Kidney capillary endothelial cell (primary cell): ENCODE results near the gene LLGL2.

ENCODE experiments used
- DNase-seq: peaks from one replicate; pipeline ENCODE4 v3.0.0-alpha.2; 2018; ENCODE audit warnings: low spot score

Gene LLGL2

DNA sequence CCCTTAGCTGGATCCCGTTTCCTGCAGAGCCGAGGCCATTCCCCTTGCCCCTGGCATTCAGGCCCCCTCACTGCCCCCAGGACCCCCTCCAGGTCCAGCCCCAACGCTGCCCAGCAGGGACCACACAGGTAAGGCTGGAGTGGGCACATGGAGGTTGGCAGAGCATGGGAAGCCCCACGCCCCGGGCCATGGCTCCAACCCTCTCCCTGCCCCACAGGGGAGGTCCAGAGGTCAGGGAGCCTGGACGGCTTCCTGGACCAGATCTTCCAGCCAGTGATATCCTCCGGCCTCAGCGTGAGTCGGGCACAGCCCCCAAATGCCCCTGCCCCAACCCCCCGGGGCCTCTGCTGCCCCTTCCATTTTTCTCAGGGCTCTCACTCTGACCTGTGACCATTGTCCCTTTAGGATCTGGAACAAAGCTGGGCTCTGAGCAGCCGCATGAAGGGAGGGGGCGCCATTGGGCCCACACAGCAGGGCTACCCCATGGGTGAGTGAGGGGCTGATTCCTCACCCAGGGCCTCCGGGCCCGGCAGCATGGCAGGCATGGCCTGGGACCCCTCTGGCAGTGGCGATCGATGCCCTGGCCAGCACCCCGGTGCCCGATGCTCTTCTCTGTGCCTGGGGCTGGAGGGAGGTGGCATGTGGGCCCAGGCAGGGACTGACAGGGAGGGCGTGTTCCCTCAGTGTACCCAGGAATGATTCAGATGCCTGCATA lies 89.2 kb downstream of the LLGL2 start:
- no peak for DNase-seq

DNA sequence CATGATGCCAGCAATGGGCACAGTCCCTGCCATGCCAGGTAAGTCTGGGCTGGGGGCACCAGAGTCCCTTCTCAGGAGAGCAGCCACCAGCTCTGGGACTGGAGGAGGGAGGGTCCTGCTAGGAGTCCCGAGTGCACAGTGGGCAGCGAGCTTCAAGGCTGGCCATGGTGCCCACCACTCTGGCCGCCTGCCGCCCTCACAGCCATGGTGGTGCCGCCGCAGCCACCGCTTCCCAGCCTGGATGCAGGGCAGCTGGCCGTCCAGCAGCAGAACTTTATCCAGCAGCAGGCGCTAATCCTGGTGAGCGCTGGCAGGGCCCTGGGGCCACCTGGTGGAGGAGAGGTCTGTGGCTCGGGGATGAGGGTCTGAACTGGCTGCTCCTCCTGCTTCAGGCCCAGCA lies 89.8 kb downstream of the LLGL2 start:
- no peak for DNase-seq

DNA sequence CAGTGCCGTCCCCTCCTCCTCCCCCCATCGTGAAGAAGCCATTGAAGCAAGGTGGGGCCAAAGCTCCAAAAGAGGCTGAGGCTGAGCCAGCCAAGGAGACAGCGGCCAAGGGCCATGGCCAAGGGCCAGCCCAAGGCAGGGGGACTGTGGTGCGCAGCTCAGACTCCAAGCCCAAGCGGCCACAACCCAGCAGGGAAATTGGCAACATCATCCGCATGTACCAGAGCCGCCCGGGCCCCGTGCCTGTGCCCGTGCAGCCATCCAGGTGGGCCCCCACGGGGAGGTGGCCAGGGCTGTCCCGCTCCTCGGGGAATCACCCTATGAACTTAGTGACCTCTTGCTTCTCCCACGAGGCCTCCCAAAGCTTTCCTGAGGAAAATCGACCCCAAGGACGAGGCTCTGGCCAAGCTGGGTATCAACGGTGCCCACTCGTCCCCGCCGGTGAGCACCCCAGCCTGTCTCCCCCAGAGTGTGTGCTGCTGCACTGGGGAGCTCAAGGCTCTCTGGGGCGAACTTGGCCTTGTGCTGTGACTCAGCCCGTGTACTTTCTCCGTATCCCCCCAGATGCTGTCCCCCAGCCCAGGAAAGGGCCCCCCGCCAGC lies 91.1 kb downstream of the LLGL2 start:
- no peak for DNase-seq

DNA sequence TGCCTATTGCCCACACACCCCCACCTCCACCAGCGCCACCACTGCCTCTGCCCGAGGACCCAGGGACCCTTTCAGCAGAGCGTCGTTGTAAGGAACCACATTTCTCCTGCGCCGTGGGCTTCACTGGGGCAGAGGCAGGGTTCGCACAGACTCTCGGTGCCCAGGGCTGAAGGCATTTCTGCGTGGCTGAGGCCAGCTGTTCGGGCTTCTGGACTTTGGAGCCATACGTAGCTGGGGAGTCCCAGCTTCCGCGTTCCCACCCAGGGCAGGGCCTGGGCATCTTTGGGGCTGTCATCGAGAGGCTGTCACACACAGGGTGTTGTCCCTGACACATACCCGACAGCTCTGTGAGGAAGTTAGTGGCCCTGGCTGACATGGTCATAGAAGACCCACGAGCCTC lies 91.7 kb downstream of the LLGL2 start:
- no peak for DNase-seq

DNA sequence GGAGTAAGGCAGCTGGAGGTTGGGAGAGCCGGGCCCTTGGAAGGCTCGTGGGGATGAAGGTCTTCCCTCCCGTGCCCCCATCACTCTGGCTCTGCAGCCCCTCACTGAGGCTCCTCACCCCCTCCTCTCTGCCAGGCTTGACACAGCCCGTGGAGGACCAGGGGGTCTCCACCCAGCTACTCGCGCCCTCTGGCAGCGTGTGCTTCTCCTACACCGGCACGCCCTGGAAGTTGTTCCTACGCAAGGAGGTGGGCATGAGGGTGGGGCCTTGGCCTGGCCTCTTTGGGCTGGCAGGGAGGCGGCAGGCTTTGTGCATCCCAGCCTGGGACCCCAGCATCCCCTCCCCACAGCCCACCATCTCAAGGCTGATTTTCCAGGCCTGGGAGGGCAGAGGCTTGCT lies 92.2 kb downstream of the LLGL2 start:
- no peak for DNase-seq

DNA sequence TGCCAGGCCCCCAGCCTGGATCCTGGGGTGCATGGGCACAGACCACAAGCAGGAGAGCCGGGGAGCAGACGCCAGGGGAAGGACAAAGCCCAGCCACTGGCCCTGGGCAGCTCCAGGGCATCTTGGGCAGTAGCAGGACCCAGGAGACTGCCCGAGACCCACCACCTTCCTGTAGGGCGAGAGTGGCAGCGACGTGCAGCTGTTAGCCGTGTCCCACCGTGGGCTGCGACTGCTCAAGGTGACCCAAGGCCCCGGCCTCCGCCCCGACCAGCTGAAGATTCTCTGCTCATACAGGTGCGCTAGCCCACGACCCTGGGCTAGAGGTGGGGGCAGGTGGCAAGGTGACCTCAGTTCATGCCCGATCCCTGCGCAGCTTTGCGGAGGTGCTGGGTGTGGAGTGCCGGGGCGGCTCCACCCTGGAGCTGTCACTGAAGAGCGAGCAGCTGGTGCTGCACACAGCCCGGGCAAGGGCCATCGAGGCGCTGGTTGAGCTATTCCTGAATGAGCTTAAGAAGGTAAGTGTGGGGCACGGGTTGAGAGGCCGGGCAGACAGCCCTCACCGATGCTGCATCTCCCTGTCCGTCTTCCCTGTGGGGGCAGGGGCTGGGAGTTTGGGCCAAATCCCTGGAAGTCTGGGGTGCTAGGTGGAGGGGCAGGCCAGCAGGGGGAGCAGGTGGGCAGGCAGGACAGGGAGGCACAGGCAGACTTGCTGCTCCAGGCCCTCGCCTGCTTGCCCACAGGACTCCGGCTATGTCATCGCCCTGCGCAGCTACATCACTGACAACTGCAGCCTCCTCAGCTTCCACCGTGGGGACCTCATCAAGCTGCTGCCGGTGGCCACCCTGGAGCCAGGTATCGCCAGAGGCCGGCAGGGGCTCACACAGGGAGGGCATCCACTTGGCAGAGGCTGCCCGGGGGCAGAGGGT lies 94.3 kb downstream of the LLGL2 start:
- DNase-seq: peak; percentile 38

DNA sequence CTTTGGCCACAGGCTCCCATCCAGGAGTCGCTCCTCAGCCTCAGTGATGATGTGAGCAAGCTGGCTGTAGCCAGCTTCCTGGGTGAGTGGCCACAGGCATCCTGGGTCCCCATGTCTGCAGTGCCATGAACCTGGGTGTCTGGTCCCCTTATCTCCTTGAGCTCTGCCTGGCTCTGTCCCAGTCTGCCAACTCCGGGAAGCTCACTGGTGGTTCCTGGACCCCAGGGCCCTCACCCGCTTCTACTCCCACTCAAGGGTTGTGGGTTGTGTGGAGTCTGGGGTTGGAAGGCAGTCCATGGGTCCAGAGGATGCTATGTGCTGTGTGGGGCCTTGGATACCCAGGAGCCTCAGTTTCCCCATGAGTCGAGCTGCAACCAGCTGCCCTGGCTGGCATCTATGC lies 96.0 kb downstream of the LLGL2 start:
- no peak for DNase-seq

DNA sequence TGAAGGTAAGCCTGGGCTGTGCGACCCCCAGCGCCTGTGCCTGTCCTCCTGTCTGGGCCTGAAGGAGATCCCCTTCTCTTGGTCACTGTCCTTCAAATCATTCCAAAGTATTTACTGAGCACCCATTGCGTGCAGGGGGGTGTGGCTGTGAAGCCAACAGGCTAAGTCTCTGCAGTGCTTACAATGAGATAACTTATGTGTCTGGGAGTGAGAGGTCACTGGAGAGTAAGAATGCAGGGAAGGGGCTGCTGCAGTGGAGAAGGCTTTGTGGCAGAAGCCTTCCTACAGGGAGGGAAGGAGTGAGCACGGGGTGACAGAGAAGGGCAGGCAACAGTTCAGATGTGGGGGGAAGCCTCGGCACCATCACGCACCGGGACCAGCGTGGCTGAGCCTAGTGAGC lies 96.6 kb downstream of the LLGL2 start:
- DNase-seq: no peak

DNA sequence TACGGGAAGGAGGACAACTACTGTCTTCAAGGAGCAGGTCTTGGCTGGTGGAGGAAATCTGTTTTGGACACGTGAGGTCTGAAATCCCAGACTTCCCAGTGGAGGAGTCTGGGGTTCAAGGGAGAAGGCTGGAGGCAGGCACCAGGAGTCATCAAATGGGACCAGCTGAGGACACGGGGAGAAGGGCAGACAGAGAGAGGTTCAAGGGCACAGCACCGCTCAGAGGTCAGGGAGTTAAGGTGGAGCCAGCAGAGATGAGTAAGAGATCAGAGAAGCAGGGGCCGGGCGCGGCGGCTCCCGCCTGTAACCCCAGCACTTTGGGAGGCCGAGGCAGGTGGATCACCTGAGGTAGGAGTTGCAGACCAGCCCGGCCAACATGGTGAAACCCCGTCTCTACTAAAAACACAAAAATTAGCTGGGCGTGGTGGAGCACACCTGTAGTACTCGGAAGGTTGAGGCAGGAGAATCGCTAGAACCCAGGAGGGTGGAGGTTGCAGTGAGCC lies 97.3 kb downstream of the LLGL2 start:
- DNase-seq: no peak

DNA sequence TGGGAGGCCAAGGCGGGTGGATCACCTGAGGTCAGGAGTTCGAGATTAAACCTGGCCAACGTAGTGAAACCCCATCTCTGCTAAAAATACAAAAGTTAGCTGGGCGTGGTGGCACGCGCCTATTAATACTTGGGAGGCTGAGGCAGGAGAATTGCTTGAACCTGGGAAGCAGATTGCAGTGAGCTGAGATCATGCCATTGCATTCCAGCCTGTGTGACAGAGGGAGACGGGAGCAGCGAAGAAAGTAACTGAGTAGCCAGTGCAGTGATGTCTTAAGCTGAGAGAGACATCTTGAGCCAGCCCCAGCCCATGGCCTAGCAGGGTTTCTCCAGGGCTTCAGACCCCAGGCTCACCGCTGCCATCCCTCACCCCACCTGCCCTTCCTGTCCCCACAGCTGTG lies 97.9 kb downstream of the LLGL2 start:
- no peak for DNase-seq

DNA sequence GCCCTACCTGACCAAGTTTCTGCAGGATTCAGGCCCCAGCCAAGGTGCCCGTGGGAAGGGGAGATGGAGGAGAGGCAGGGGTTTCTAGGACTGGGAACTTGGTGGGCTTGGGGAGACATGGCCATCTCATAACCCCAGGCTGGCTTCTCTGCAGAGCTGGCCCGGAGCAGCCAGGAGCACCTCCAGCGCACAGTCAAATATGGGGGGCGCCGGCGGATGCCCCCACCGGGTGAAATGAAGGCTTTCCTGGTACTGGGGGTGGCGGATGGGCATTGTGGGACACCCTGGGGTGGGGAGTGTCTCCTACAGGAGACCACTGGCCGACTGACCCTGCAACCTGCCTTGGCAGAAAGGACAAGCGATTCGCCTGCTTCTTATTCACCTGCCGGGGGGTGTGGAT lies 98.5 kb downstream of the LLGL2 start:
- no peak for DNase-seq
